DOHH2 (cell line): ENCODE results near the gene NUDT16L1.

ENCODE experiments used
- EZH2phosphoT487 ChIP-seq: fragments of 200-600 bp; sonication (generic); IDR thresholded peaks from 2 replicates; pipeline ENCODE4 v1.6.1; 2017; ENCODE audit warnings: borderline replicate concordance, mild to moderate bottlenecking, antibody characterized with exemption, low read length, moderate library complexity, mixed read lengths
- TF ChIP-seq, protein P1 (sequence below): fragments of 200-600 bp; sonication (generic); IDR thresholded peaks from one replicate; pipeline ENCODE4 v1.5.1; 2014; ENCODE audit warnings: antibody characterized with exemption, mild to moderate bottlenecking, low read depth, low read length; ENCODE audit not compliant: poor library complexity, severe bottlenecking

GRCh38 chr16:4667203-4667963 is 26.0 kb upstream of the NUDT16L1 start:
- TF ChIP-seq, protein P1, sequence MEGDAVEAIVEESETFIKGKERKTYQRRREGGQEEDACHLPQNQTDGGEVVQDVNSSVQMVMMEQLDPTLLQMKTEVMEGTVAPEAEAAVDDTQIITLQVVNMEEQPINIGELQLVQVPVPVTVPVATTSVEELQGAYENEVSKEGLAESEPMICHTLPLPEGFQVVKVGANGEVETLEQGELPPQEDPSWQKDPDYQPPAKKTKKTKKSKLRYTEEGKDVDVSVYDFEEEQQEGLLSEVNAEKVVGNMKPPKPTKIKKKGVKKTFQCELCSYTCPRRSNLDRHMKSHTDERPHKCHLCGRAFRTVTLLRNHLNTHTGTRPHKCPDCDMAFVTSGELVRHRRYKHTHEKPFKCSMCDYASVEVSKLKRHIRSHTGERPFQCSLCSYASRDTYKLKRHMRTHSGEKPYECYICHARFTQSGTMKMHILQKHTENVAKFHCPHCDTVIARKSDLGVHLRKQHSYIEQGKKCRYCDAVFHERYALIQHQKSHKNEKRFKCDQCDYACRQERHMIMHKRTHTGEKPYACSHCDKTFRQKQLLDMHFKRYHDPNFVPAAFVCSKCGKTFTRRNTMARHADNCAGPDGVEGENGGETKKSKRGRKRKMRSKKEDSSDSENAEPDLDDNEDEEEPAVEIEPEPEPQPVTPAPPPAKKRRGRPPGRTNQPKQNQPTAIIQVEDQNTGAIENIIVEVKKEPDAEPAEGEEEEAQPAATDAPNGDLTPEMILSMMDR, result no peak
- no peak for TF ChIP-seq EZH2phosphoT487
